HS-27A (cell line): ENCODE data around the gene GEN1.

Source experiments
- DNase-seq: peaks from one replicate; pipeline ENCODE4 v3.0.0-alpha.2; 2012; ENCODE audit warnings: low read depth, missing footprints

GEN1 gene

GRCh38 chr2:17752892-17753802 lies 791 bp upstream of the GEN1 start:
- no peak for DNase-seq

DNA sequence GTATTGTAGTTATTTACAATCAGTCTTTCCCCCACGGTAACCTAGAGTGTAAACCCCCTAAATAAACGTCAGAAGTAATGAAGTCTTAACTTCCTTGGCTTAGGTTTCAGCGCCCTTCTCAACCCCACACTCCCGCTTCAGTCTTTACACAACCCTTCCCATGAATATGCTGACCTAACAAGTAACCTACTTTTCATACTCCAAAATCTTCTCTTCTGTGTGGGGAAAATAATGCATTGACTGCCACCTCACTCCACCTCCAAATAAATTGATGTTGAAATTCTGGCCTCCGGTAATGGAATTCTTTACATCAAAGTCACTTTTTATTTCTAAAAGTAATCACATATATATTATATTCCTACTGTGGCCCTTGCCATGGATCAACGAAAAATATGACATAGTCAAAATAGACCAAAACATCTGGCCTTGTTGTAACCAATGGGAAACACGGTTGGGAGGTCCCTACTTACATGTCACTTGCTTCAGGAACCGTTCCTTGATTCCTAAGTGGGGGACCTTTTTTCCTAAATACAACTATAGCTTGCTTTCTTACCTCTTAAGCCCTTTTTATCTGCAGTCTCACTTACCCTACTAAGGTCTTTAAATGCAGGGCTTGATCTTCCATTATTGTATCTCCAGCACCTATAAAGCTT lies 961 bp downstream of the GEN1 start:
- no peak for DNase-seq

- no peak for DNase-seq
These were observed 2.7 kb downstream of the GEN1 start for GRCh38 chr2:17756668-17757067.

DNA sequence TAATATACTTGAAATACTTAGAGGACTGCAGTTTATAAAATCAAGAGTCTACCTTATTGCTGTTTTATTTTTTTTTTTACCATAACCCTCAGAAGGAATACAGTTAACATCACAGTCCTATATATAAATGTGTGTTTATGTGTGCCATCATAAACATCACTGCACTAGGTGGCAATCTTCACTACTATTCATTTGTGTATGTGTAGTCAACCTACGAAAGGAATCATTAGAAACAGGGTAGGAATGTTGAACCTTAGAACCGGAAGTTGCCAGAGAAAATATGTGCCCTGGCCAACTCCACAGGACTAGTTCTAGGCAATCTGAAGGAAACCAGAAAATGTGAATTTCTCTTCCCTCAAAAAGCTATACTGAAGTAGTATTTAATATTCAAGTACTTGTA lies 3.4 kb downstream of the GEN1 start:
- DNase-seq: no peak

- DNase-seq: no peak
These were observed 4.2 kb downstream of the GEN1 start for GRCh38 chr2:17758118-17758517.

GRCh38 chr2:17759805-17760204 lies 5.9 kb downstream of the GEN1 start:
- no peak for DNase-seq

- no peak for DNase-seq
These were observed 8.5 kb downstream of the GEN1 start for GRCh38 chr2:17762451-17762850.

GRCh38 chr2:17763641-17764333 lies 9.8 kb downstream of the GEN1 start:
- DNase-seq: no peak

DNA sequence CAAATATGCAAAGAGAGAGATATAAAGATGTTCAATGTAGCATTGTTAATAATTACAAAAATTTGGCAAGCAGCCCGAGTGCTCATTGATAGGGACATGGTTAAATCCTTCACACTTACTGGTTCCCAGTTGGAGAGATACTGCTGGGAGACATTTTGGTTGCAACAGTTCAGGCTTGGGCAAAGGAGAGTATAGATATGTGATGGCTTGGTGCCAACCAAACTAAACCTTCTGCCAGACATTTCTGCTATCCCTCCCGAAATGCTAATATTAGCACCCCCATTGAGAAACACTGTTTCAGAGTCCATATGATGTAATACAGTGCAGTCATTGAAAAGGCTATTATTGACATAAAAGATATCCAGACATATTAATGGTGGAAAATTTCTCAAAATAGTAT lies 11.5 kb downstream of the GEN1 start:
- DNase-seq: no peak

GRCh38 chr2:17768894-17769293 lies 15.0 kb downstream of the GEN1 start:
- DNase-seq: no peak

DNA sequence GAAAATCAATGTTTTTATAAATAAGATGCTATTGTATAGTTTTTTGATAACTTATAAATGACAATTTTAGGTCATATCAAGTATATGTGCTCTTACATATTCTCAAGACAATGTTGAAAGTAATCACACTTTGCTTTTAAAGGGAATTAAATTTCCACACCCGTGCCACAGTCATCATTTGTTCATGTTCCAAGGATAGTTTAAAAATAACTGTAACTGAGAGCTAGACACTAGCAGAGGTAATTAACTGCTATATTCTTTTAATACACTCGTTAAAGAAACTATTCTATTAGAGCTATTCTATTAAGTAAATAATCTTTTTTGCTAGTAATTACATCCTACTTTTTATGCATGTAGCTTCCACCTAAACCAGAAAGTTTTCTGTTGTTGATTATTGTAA lies 18.0 kb downstream of the GEN1 start:
- no peak for DNase-seq

DNA sequence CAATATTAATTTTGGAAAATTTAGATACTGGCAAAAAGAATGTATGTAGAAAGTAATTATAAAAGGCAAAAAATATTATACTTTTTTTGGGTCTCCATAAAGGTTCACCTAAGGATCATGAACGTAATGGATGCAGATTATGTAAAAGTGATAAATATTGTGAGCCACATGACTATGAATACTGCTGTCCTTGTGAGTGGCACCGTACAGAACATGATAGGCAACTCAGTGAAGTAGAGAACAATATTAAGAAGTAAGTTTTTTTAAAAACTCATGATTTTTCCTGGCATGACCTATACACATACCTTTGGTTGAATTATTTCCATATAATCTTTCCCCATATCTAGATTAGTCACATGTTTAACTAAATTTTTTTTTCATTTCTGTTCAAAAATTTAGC lies 18.6 kb downstream of the GEN1 start:
- no peak for DNase-seq

GRCh38 chr2:17780546-17780945 lies 26.6 kb downstream of the GEN1 start:
- no peak for DNase-seq

- DNase-seq: no peak
These were observed 27.5 kb downstream of the GEN1 start for GRCh38 chr2:17781482-17781881.

GRCh38 chr2:17786727-17787126 lies 32.8 kb downstream of the GEN1 start:
- no peak for DNase-seq

DNA sequence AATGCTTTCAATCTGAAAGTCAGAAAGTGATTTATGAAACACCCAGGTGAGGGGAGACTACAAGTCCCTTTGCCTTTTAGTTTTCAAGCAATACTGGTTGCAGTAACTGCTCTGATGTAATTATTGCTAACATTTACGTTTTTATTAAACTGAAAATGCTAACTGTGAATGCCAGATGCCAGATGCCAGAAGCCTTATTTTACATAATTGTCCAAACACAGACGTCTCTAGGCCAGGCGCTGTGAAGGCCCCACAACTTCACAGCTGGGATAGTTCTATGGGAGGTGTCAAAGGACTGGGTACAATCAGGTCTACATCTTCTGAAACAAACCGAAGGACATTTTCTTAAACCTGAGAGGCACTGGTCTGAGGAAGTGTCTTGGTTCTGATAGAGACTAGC lies 34.8 kb downstream of the GEN1 start:
- no peak for DNase-seq

DNA sequence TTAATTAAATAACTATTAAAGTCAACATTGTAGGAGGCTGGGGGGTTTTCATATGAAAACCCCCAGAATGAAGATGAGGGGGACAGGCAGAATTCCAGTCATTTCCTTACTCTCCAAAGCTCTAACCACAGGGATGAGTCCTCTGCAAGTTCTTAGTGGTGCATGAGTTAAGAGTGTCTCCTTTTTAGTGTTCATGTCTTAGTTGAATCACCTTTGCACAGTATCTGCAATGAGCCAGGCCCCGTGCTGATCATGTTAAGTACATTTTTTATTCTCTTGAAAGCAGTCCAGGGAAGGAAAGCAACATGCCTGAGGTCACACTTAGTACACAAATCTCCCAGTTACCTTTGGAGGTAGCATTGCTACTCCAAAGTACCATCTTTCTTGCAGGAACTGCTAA lies 36.6 kb downstream of the GEN1 start:
- DNase-seq: no peak

GRCh38 chr2:17791121-17791816 lies 37.3 kb downstream of the GEN1 start:
- no peak for DNase-seq

DNA sequence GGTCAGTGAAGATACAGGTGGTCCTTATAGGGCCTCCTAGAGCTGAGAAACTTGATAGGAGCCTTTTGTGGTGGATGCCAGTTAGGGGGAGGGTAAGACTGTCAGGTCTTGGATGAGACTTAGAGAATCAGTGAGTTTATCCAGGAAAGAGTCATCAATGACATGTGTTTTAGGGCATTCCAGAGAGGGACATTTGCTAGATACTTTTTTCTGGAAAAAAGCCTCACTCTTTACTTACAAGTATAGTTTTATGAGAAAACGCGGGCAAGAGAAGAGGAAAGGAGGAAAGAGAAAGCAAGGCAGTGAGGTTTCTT lies 37.8 kb downstream of the GEN1 start:
- no peak for DNase-seq

- DNase-seq: no peak
These were observed 38.6 kb downstream of the GEN1 start for GRCh38 chr2:17792515-17792914.

- DNase-seq: no peak
These were observed 39.4 kb downstream of the GEN1 start for GRCh38 chr2:17793296-17793695.

DNA sequence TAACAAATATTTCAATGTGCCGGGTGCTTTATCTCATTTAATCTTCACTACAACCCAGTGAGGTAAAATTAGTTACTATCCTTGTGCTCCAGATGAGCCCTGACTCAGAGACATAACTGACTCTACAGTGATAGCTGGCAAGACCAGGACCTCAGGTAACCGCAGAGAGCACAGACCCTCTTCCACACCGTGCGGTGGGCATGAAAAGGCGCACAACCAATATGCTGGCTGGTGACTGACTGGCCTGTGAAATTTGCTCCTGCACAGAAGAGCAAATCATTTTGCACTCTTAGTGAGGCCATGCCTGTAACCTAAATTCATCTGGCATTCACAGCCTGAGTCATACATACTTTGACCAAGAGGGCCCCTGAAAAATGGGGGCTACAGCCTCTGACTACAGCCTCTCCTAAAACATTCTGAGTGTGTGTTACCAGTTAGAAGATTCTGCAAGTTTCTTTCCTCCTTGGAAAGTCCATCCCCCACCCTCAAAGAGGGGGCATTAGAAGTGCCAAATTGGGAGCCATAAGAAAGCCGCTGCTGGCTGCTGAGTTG lies 39.9 kb downstream of the GEN1 start:
- DNase-seq: no peak
